Measurements from ENCODE around the gene CDH18. TPM values are rescaled to one million over a fixed set of nuclear protein-coding genes. Genes with fewer than 3 reads are reported as not detected.
"Not testable (repeated sequence)": the region's sequence is repeated elsewhere in the genome, so short reads cannot be mapped to it uniquely, and the experiment has no call there.

CDH18 gene
- polyA plus RNA-seq, 1 donor from 2014 or later: 5.6 TPM

- Histone ChIP-seq H3K4me3 (ENCODE audit: low read length) (no peak overlapping the region), H2AFZ (ENCODE audit: low read depth, low read length) (no peak overlapping the region), H3K9me3 (ENCODE audit: low read length) (no peaks in the 10 kb centered on the region), H3F3A (ENCODE audit: insufficient read depth, low read length, poor library complexity, severe bottlenecking) (no peaks in the 10 kb centered on the region), H3K36me3 (ENCODE audit: insufficient read depth, low read length) (no peaks in the 10 kb centered on the region), H3K79me2 (replicated peaks; ENCODE audit: insufficient read depth, low read length) (no peaks in the 10 kb centered on the region), H3K9me2 (ENCODE audit: insufficient read depth, low read length) (no peaks in the 10 kb centered on the region), H3K27ac (ENCODE audit: low read length) (no peak overlapping the region), H4K20me1 (ENCODE audit: insufficient read depth) (no peaks in the 10 kb centered on the region), H3K27me3 (ENCODE audit: insufficient read depth, low read depth, low read length) (no peaks in the 10 kb centered on the region), H3K4me2 (ENCODE audit: low read length) (no peak overlapping the region), H3K9ac (ENCODE audit: low read length) (no peak overlapping the region)
- TF ChIP-seq EP300 (conservative IDR thresholded peaks at IDR 0.05; ENCODE audit: poor library complexity, severe bottlenecking) (no peak), POLR2AphosphoS5 (IDR thresholded peaks at IDR 0.05) (no peak), REST (IDR thresholded peaks at IDR 0.05; ENCODE audit: borderline replicate concordance) (no peak), RAD21 (conservative IDR thresholded peaks at IDR 0.05) (no peak), MXI1 (conservative IDR thresholded peaks at IDR 0.05; ENCODE audit: poor library complexity, severe bottlenecking) (no peak), CTCF (IDR thresholded peaks at IDR 0.05; ENCODE audit: poor library complexity, severe bottlenecking) (no peak), EZH2 (IDR thresholded peaks at IDR 0.05; ENCODE audit: borderline replicate concordance, insufficient read depth, low read length, poor library complexity, severe bottlenecking) (no peak), SMC3 (conservative IDR thresholded peaks at IDR 0.05; ENCODE audit: poor library complexity) (no peak), TAF1 (IDR thresholded peaks at IDR 0.05; ENCODE audit: low read depth) (no peak)
Measured at GRCh38 chr5:19777363-19777762, 210.6 kb downstream of the CDH18 start.

GRCh38 chr5:19776886-19777285, 211.1 kb downstream of the CDH18 start:
- H3K36me3 ChIP-seq (ENCODE audit: insufficient read depth, low read length); H3K27ac ChIP-seq (ENCODE audit: low read length); H3K9ac ChIP-seq (ENCODE audit: low read length); H2AFZ ChIP-seq (ENCODE audit: low read depth, low read length); H3K79me2 ChIP-seq (replicated peaks; ENCODE audit: insufficient read depth, low read length); H3K9me2 ChIP-seq (ENCODE audit: insufficient read depth, low read length); H3F3A ChIP-seq (ENCODE audit: insufficient read depth, low read length, poor library complexity, severe bottlenecking); H3K4me2 ChIP-seq (ENCODE audit: low read length); H3K9me3 ChIP-seq (ENCODE audit: low read length); H4K20me1 ChIP-seq (ENCODE audit: insufficient read depth); H3K27me3 ChIP-seq (ENCODE audit: insufficient read depth, low read depth, low read length); H3K4me3 ChIP-seq (ENCODE audit: low read length): not testable (repeated sequence)

Data from neural cell (in vitro differentiated cells).